ENCODE data around the gene OIT3. TPM values are rescaled to one million over a fixed set of nuclear protein-coding genes. Genes with fewer than 3 reads are reported as not detected.

Gene OIT3
- polyA plus RNA-seq, 4 donors, result 2.8 to 3.8 (median 3.3) TPM

GRCh38 chr10:72946963-72947362, 53.4 kb downstream of the OIT3 start:
- DNase-seq (ENCODE audit: low read depth in 4 of 4, low spot score in 3 of 4), result no peak

GRCh38 chr10:72948762-72949161, 55.2 kb downstream of the OIT3 start:
- no peak for DNase-seq (ENCODE audit: low read depth in 4 of 4, low spot score in 3 of 4)

GRCh38 chr10:72951760-72952159, 58.2 kb downstream of the OIT3 start:
- DNase-seq (ENCODE audit: low read depth in 4 of 4, low spot score in 3 of 4), result no peak

- no peak for DNase-seq (ENCODE audit: low read depth in 4 of 4, low spot score in 3 of 4)
Observed at GRCh38 chr10:72952189-72952588, 58.6 kb downstream of the OIT3 start.

GRCh38 chr10:72952642-72953158, 59.2 kb downstream of the OIT3 start:
- DNase-seq (ENCODE audit: low read depth in 4 of 4, low spot score in 3 of 4), result no peak

- no peak for DNase-seq (ENCODE audit: low read depth in 4 of 4, low spot score in 3 of 4)
Observed at GRCh38 chr10:72953687-72954086, 60.1 kb downstream of the OIT3 start.

GRCh38 chr10:72954230-72954595, 60.7 kb downstream of the OIT3 start:
- no peak for DNase-seq (ENCODE audit: low read depth in 4 of 4, low spot score in 3 of 4)

- DNase-seq (ENCODE audit: low read depth in 4 of 4, low spot score in 3 of 4), result no peak
Observed at GRCh38 chr10:72954596-72955554, 61.3 kb downstream of the OIT3 start, which contains the start of gene PLA2G12B. TSS of gene PLA2G12B (minus strand) at chr10:72954806. CDS start at chr10:72954685, 121 bp downstream.

GRCh38 chr10:72956001-72956400, 62.5 kb downstream of the OIT3 start:
- no peak for DNase-seq (ENCODE audit: low read depth in 4 of 4, low spot score in 3 of 4)

GRCh38 chr10:72976886-72977285, 83.3 kb downstream of the OIT3 start:
- DNase-seq (ENCODE audit: low read depth in 4 of 4, low spot score in 3 of 4), result no peak

GRCh38 chr10:72979709-72980108, 86.2 kb downstream of the OIT3 start:
- DNase-seq (ENCODE audit: low read depth in 4 of 4, low spot score in 3 of 4), result no peak

- DNase-seq (ENCODE audit: low read depth in 4 of 4, low spot score in 3 of 4), result no peak
Observed at GRCh38 chr10:72980348-72980747, 86.8 kb downstream of the OIT3 start.

- no peak for DNase-seq (ENCODE audit: low read depth in 4 of 4, low spot score in 3 of 4)
Observed at GRCh38 chr10:72981028-72981881, 87.7 kb downstream of the OIT3 start.

- no peak for DNase-seq (ENCODE audit: low read depth in 4 of 4, low spot score in 3 of 4)
Observed at GRCh38 chr10:72981882-72982529, 88.5 kb downstream of the OIT3 start.

Other genes starting within 250 kb of the OIT3 start
- 10 to 100 TPM; 41.0 to 47.5 (median 44.8) TPM for gene MCU, start 201.6 kb upstream of the OIT3 start, polyA plus RNA-seq (ENCODE audit: insufficient read length in 4 of 4)
- gene PLA2G12B, start 61.1 kb downstream of the OIT3 start, polyA plus RNA-seq (ENCODE audit: insufficient read length in 4 of 4), result 1 to 10 TPM; 6.7 to 8.2 (median 7.2) TPM
- 100 to 1,000 TPM in 1 of 4 donors, 10 to 100 TPM in 3; 82.7 to 110 (median 95.1) TPM for gene P4HA1, start 203.1 kb downstream of the OIT3 start, polyA plus RNA-seq (ENCODE audit: insufficient read length in 4 of 4)
- 1 to 10 TPM; 4.8 to 7.0 (median 5.5) TPM for gene NUDT13, start 216.7 kb downstream of the OIT3 start, polyA plus RNA-seq (ENCODE audit: insufficient read length in 4 of 4)

Measured in right renal pelvis (tissue), 4 donors.